Nephron progenitor cell (in vitro differentiated cells): Measurements from ENCODE around the gene PIGN.

Experiments
- DNase-seq: peaks from one replicate; pipeline ENCODE4 v3.0.0; 2021
- H3K27ac Mint-ChIP-seq: 2 replicates; pipeline ENCODE4 v1.8.0; 2021; ENCODE audit warnings: mild to moderate bottlenecking, moderate library complexity, mixed read lengths
- H3K27me3 Mint-ChIP-seq: 2 replicates; pipeline ENCODE4 v1.8.0; 2021; ENCODE audit warnings: mild to moderate bottlenecking, low read depth, mixed read lengths; ENCODE audit not compliant: poor library complexity
- H3K36me3 Mint-ChIP-seq: 2 replicates; pipeline ENCODE4 v1.8.0; 2021; ENCODE audit warnings: low read depth, mixed read lengths
- H3K4me1 Mint-ChIP-seq: 2 replicates; pipeline ENCODE4 v1.8.0; 2021; ENCODE audit warnings: mixed read lengths
- H3K4me3 Mint-ChIP-seq: 2 replicates; pipeline ENCODE4 v1.8.0; 2021; ENCODE audit warnings: mild to moderate bottlenecking, moderate library complexity, mixed read lengths
- H3K9me3 Mint-ChIP-seq: 2 replicates; pipeline ENCODE4 v1.8.0; 2021; ENCODE audit warnings: mild to moderate bottlenecking, moderate library complexity, mixed read lengths
- TF ChIP-seq, protein P1 (sequence below): fragments of 200-600 bp; sonication (generic); IDR thresholded peaks from 2 replicates; pipeline ENCODE4 v1.5.0; 2021; ENCODE audit warnings: antibody characterized with exemption

The PIGN gene

DNA sequence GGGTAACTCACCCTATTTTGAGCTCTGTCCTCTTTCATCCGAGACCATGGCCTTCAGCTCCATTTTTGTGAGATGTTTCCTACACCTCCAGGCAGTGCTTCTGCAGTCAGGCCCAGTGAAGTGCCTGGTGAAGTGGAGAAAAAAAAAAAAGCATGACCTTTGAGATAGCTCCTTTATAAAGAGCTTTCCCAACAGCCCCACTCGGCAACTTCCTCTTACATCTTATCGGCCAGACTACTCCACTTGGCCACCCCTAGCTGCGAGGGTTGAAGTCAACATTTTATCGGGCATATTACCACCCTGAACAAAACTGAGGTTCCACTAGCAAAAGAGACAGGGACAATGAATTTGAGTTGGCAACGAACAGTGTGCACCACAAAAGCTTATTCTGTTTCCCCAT is 169.2 kb downstream of the PIGN start:
- DNase-seq: no peak
- H3K36me3 Mint-ChIP-seq: no peaks in the 10 kb centered on the region
- peaks cover 5% of the 10 kb centered on the region for H3K4me1 Mint-ChIP-seq
- no peak overlapping the region for H3K4me3 Mint-ChIP-seq
- H3K9me3 Mint-ChIP-seq: no peaks in the 10 kb centered on the region
- no peak overlapping the region for H3K27ac Mint-ChIP-seq
- TF ChIP-seq, protein P1, sequence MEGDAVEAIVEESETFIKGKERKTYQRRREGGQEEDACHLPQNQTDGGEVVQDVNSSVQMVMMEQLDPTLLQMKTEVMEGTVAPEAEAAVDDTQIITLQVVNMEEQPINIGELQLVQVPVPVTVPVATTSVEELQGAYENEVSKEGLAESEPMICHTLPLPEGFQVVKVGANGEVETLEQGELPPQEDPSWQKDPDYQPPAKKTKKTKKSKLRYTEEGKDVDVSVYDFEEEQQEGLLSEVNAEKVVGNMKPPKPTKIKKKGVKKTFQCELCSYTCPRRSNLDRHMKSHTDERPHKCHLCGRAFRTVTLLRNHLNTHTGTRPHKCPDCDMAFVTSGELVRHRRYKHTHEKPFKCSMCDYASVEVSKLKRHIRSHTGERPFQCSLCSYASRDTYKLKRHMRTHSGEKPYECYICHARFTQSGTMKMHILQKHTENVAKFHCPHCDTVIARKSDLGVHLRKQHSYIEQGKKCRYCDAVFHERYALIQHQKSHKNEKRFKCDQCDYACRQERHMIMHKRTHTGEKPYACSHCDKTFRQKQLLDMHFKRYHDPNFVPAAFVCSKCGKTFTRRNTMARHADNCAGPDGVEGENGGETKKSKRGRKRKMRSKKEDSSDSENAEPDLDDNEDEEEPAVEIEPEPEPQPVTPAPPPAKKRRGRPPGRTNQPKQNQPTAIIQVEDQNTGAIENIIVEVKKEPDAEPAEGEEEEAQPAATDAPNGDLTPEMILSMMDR: no peak
- H3K27me3 Mint-ChIP-seq: no peaks in the 10 kb centered on the region

DNA sequence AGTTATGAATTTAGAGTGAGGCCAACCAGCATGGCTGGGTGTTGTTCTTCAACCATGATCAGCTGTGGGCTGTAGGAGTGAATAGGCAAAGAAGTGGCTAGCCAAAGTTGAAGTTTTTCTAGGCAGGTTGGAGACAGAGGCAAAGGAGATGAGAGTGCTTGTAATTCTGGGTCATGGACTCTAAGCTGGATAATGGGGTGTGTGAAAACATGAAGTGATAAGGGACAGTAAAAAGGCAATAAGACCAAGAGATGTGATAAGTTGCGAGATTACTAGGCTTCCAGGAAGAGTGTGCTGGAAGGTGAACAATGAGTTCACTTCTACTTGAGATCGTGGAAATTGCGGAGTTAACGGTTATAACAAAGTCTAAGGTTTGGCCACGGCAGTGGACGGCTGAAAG is 175.4 kb downstream of the PIGN start:
- DNase-seq: no peak
- Mint-ChIP-seq H3K9me3 (peaks cover 11% of the 10 kb centered on the region), H3K36me3 (peaks cover 3% of the 10 kb centered on the region), H3K4me1 (no peaks in the 10 kb centered on the region), H3K27ac (no peak overlapping the region), H3K27me3 (peaks cover 4% of the 10 kb centered on the region), H3K4me3 (no peak overlapping the region)
- TF ChIP-seq, protein P1: no peak

DNA sequence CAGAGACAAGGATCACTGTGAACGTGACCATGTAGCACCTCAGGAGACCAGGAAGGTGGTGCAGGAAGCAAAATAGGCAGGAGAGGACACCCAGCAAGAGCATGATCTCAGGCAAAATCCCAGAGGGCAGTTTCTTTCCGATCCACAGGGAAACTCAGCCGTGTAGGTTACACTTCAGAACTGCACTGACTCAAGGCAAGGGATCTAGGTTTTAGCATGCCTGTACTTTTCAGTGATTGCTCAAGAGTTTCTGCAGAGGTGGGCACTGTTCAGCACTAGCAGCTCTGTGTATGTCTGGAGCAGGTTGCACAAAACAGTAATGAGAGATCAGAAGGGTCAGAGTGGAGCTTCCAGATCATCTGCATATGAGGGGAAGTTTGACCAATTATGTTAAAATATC is 177.3 kb downstream of the PIGN start:
- Mint-ChIP-seq H3K36me3 (peaks cover 7% of the 10 kb centered on the region), H3K27me3 (peaks cover 4% of the 10 kb centered on the region), H3K9me3 (peaks cover 28% of the 10 kb centered on the region), H3K27ac (no peak overlapping the region), H3K4me1 (no peaks in the 10 kb centered on the region), H3K4me3 (no peak overlapping the region)
- DNase-seq: no peak
- TF ChIP-seq, protein P1: no peak

DNA sequence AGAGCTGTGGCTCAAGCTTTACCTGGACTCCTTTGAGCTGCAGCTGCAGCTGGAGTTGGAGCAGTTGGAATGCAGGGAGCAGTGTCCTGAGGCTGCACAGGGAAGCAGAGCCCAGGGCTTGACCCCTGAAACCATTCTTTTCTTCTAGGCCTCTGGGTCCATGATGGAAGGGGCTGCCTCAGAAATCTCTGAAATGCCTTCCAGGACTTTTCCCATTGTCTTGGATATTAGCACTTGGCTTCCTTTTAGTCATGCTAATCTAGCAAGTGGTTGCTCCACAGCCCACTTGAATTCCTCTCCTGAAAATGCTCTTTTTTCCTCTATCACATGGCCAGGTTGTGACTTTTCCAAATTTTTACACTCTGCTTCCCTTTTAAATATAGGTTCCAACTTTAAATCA is 185.5 kb downstream of the PIGN start:
- no peaks in the 10 kb centered on the region for H3K27me3 Mint-ChIP-seq
- H3K9me3 Mint-ChIP-seq: peaks cover 46% of the 10 kb centered on the region
- no peaks in the 10 kb centered on the region for H3K4me1 Mint-ChIP-seq
- peaks cover 3% of the 10 kb centered on the region for H3K36me3 Mint-ChIP-seq
- TF ChIP-seq, protein P1: no peak
- no peak for DNase-seq
- H3K27ac Mint-ChIP-seq: no peak overlapping the region
- no peak overlapping the region for H3K4me3 Mint-ChIP-seq

DNA sequence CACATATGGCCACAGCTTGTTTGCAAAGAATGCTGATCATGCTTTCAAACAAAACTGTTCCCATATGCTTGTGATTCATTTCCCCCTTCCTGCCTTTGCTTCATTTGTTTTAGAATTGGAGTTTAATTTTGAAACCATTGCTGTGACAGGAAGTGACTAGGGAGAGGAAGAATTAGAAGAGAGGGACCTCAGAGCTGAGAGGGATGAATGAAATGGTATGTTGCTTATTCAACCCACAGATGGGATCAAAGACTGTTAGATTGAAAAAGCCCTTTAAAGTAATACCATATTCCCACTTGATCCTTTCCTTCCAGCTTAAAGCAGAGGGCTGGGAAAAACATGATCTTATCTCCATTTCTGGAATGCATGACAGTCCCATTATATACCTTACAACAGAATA is 187.9 kb downstream of the PIGN start:
- no peak for DNase-seq
- Mint-ChIP-seq H3K4me3 (no peak overlapping the region), H3K27ac (no peak overlapping the region), H3K9me3 (peaks cover 26% of the 10 kb centered on the region), H3K36me3 (no peaks in the 10 kb centered on the region), H3K4me1 (no peaks in the 10 kb centered on the region), H3K27me3 (no peaks in the 10 kb centered on the region)
- TF ChIP-seq, protein P1: no peak

DNA sequence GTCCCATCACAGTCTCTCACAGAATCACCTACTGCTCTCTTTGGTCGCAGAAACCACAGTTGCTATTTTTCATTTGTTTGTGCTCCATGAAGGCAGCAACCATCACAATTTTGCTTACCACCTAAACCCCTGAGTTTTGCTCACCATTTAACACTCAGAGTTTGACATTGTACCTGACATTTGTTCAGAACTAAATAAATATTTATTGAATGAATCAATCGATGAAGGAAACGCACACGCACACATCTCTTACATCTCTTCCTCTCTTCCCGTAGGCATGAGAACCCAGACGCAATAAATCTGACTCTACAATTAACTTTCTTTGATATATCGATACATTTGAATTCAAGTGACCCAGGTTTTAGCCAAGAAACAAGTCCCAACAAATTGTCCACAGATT is 188.5 kb downstream of the PIGN start:
- Mint-ChIP-seq H3K9me3 (peaks cover 26% of the 10 kb centered on the region), H3K27me3 (no peaks in the 10 kb centered on the region), H3K4me1 (no peaks in the 10 kb centered on the region), H3K4me3 (no peak overlapping the region), H3K27ac (no peak overlapping the region), H3K36me3 (no peaks in the 10 kb centered on the region)
- no peak for DNase-seq
- TF ChIP-seq, protein P1: no peak
